ENCODE measurements around the gene COTL1. TPM values are rescaled to one million over a fixed set of nuclear protein-coding genes. Genes with fewer than 3 reads are reported as not detected.

Gene COTL1
- total and polyA plus RNA-seq, 2 of the 13 experiments (the other 11 are each of a cell fraction or from before 2014, with no cell fraction given): 8.7 to 16.9 TPM

- Histone ChIP-seq H3K9ac (ENCODE audit: insufficient read depth, low read depth, low read length) (no peak overlapping the region), H3K79me2 (ENCODE audit: insufficient read depth, low read length) (no peaks in the 10 kb centered on the region), H3K4me2 (ENCODE audit: low read depth, low read length) (no peak overlapping the region), H3K27ac (ENCODE audit: extremely low read length, insufficient read depth, low read length) (no peak overlapping the region), H3K4me1 (ENCODE audit: insufficient read depth, low read length) (peaks cover 50% of the 10 kb centered on the region), H3K9me3 (ENCODE audit: low read length) (no peaks in the 10 kb centered on the region), H4K20me1 (ENCODE audit: insufficient read depth, low read length) (no peaks in the 10 kb centered on the region), H3K27me3 (ENCODE audit: control insufficient read depth in 1 of 2, insufficient read depth in 2 of 2, low read length in 2 of 2) (peaks cover 3 to 30% of the 10 kb centered on the region in 2 experiments; a peak in 4 of 5 replicates), H2AFZ (ENCODE audit: low read length) (no peak overlapping the region), H3K4me3 (replicated peaks in 1 of 3; ENCODE audit: insufficient read depth in 1 of 3, low read depth in 2 of 3, low read length in 3 of 3) (no peak overlapping the region), H3K36me3 (replicated peaks in 1 of 2; ENCODE audit: control insufficient read depth in 1 of 2, insufficient read depth in 2 of 2, low read length in 2 of 2) (no peaks in the 10 kb centered on the region)
- in situ Hi-C loops (cut with HindIII; ENCODE audit: extremely low pct_ligation_motif_present, low pct_unique_long_range_greater_than_20kb) (no loop called here), intact Hi-C loops (cut with micrococcal nuclease; ENCODE audit: unreplicated experiment) (no loop called here)
- POLR2A ChIA-PET: no interaction called here
- peak; percentile 41; the same call in 1 of the 2 replicates for TF ChIP-seq ZNF629 (CRISPR knock-in tag; conservative IDR thresholded peaks at IDR 0.05)
- no peak for TF ChIP-seq SOX6 (IDR thresholded peaks at IDR 0.05)
- no peak for TF ChIP-seq SOX6 (CRISPR knock-in tag; IDR thresholded peaks at IDR 0.05)
- TF ChIP-seq ZNF607 (CRISPR knock-in tag; IDR thresholded peaks at IDR 0.05; ENCODE audit: borderline replicate concordance): no peak
- no peak for TF ChIP-seq HMGXB3 (CRISPR knock-in tag; IDR thresholded peaks at IDR 0.05; ENCODE audit: borderline replicate concordance)
- TF ChIP-seq ZNF652 (CRISPR knock-in tag; IDR thresholded peaks at IDR 0.05; ENCODE audit: borderline replicate concordance, low read depth): no peak
- TF ChIP-seq ZNF343 (CRISPR knock-in tag; IDR thresholded peaks at IDR 0.05): 0 out of 2 replicates have a peak, but pooled peaks have one; percentile 33
- no peak for TF ChIP-seq ETV6 (CRISPR knock-in tag; conservative IDR thresholded peaks at IDR 0.05)
- TF ChIP-seq ZNF83 (CRISPR knock-in tag; IDR thresholded peaks at IDR 0.05; ENCODE audit: borderline replicate concordance): no peak
- no peak for TF ChIP-seq ZUFSP (CRISPR knock-in tag; IDR thresholded peaks at IDR 0.05; ENCODE audit: borderline replicate concordance)
- WGBS (ENCODE audit: low lambda C conversion rate): 54% methylated on average over 11 of the region's 12 CpGs
- DNase-seq (ENCODE audit: low spot score) (no peak), FAIRE-seq (no peak), ATAC-seq (no peak)
- CTCF ChIA-PET (ENCODE audit: low intra/inter-chr PET ratio, low total read pairs): no interaction called here
- BruUV-seq (replicated peaks): no TSS peak
Measured at GRCh38 chr16:84545114-84545737, 72.7 kb downstream of the COTL1 start.
